H9 (cell line): ENCODE data around the gene LRRC70. TPM values are rescaled to one million over a fixed set of nuclear protein-coding genes. Genes with fewer than 3 reads are reported as not detected.

Experiments
- DNase-seq: peaks from one replicate; pipeline ENCODE4 v3.0.0-alpha.2; 2017
- H2AFZ ChIP-seq: one replicate; pipeline ENCODE4 v1.6.1; 2013; ENCODE audit warnings: mild to moderate bottlenecking, low read length, control low read depth, moderate library complexity
- H2AK5ac ChIP-seq: 2 replicates; pipeline ENCODE4 v1.6.1; 2013; ENCODE audit warnings: low read length, control low read depth, mixed read lengths; ENCODE audit not compliant: insufficient read length
- H2BK120ac ChIP-seq: one replicate; pipeline ENCODE4 v1.6.1; 2013; ENCODE audit warnings: low read depth, mild to moderate bottlenecking, low read length, control low read depth, inconsistent platforms; ENCODE audit not compliant: poor library complexity, severe bottlenecking
- H2BK12ac ChIP-seq: 2 replicates; pipeline ENCODE4 v1.6.1; 2013; ENCODE audit warnings: low read length, control low read depth, mixed read lengths, low read depth; ENCODE audit not compliant: insufficient read length
- H2BK15ac ChIP-seq: 2 replicates; pipeline ENCODE4 v1.6.1; 2013; ENCODE audit warnings: low read depth, low read length, control low read depth
- H2BK20ac ChIP-seq: one replicate; pipeline ENCODE4 v1.6.1; 2013; ENCODE audit warnings: low read depth, mild to moderate bottlenecking, low read length, control low read depth, inconsistent platforms; ENCODE audit not compliant: poor library complexity, severe bottlenecking
- H2BK5ac ChIP-seq: 2 replicates; pipeline ENCODE4 v1.6.1; 2013; ENCODE audit warnings: low read length, control low read depth, mixed read lengths; ENCODE audit not compliant: insufficient read length
- H3K14ac ChIP-seq: 2 replicates; pipeline ENCODE4 v1.6.1; 2013; ENCODE audit warnings: low read length, control low read depth; ENCODE audit not compliant: insufficient read depth
- H3K18ac ChIP-seq: 2 replicates; pipeline ENCODE4 v1.6.1; 2013; ENCODE audit warnings: low read depth, mild to moderate bottlenecking, mixed read lengths, low read length, control low read depth; ENCODE audit not compliant: insufficient read length
- H3K23ac ChIP-seq: 2 replicates; pipeline ENCODE4 v1.6.1; 2013; ENCODE audit warnings: low read length, control low read depth, mixed read lengths, low read depth; ENCODE audit not compliant: insufficient read length
- H3K23me2 ChIP-seq: 2 replicates; pipeline ENCODE4 v1.6.1; 2013; ENCODE audit warnings: low read depth, mild to moderate bottlenecking, mixed read lengths, low read length, control low read depth; ENCODE audit not compliant: insufficient read length, poor library complexity, severe bottlenecking
- H3K27ac ChIP-seq: 2 replicates; pipeline ENCODE4 v1.5.1; 2013; ENCODE audit warnings: low read length, control low read depth, mixed read lengths, low read depth; ENCODE audit not compliant: insufficient read length
- H3K27me3 ChIP-seq: 2 replicates; pipeline ENCODE4 v1.6.1; 2013; ENCODE audit warnings: low read length, control low read depth, inconsistent platforms; ENCODE audit not compliant: insufficient read depth
- H3K4ac ChIP-seq: 2 replicates; pipeline ENCODE4 v1.6.1; 2013; ENCODE audit warnings: low read depth, mild to moderate bottlenecking, control low read depth, inconsistent platforms, low read length, moderate library complexity
- H3K4me1 ChIP-seq: 2 replicates; pipeline ENCODE4 v1.6.1; 2013; ENCODE audit warnings: low read length, control low read depth, inconsistent platforms; ENCODE audit not compliant: insufficient read depth
- H3K4me2 ChIP-seq: 2 replicates; pipeline ENCODE4 v1.6.1; 2013; ENCODE audit warnings: low read length, control low read depth, mixed read lengths; ENCODE audit not compliant: insufficient read length, insufficient read depth
- H3K56ac ChIP-seq: 2 replicates; pipeline ENCODE4 v1.6.1; 2013; ENCODE audit warnings: low read depth, mild to moderate bottlenecking, mixed read lengths, low read length, control low read depth; ENCODE audit not compliant: insufficient read length
- H3K79me1 ChIP-seq: 2 replicates; pipeline ENCODE4 v1.6.1; 2013; ENCODE audit warnings: low read depth, mild to moderate bottlenecking, moderate library complexity, low read length, control low read depth, inconsistent platforms; ENCODE audit not compliant: insufficient read depth, poor library complexity, severe bottlenecking
- H3K79me2 ChIP-seq: 2 replicates; pipeline ENCODE4 v1.6.1; 2013; ENCODE audit warnings: low read length, control low read depth, inconsistent platforms; ENCODE audit not compliant: insufficient read depth
- H3K9ac ChIP-seq: 2 replicates; pipeline ENCODE4 v1.6.1; 2013; ENCODE audit warnings: low read length, control low read depth, mixed read lengths; ENCODE audit not compliant: insufficient read length; ENCODE audit errors: extremely low read depth
- H3K9me3 ChIP-seq: one replicate; pipeline ENCODE4 v1.6.1; 2013; ENCODE audit warnings: low read depth, low read length, inconsistent platforms; ENCODE audit not compliant: control insufficient read depth
- H3T11ph ChIP-seq: one replicate; pipeline ENCODE4 v1.6.1; 2013; ENCODE audit warnings: mild to moderate bottlenecking, low read length, control low read depth, inconsistent platforms
- H4K20me1 ChIP-seq: one replicate; pipeline ENCODE4 v1.6.1; 2013; ENCODE audit not compliant: control insufficient read depth, insufficient read length, insufficient read depth
- H4K5ac ChIP-seq: 2 replicates; pipeline ENCODE4 v1.6.1; 2013; ENCODE audit warnings: low read depth, mild to moderate bottlenecking, mixed read lengths, low read length, control low read depth; ENCODE audit not compliant: insufficient read length
- H4K8ac ChIP-seq: replicated peaks from 2 replicates; pipeline ENCODE4 v1.6.1; 2013; ENCODE audit warnings: low read length, control low read depth, mixed read lengths, low read depth; ENCODE audit not compliant: insufficient read length
- H4K91ac ChIP-seq: 2 replicates; pipeline ENCODE4 v1.6.1; 2013; ENCODE audit warnings: low read depth, mild to moderate bottlenecking, moderate library complexity, mixed read lengths, low read length, control low read depth; ENCODE audit not compliant: insufficient read length
- H3K27ac Mint-ChIP-seq, 3 experiments: 2 replicates in 2 of 3; 3 replicates in 1 of 3; pipeline ENCODE4 v1.8.0; 2020 to 2021; ENCODE audit warnings: mixed read lengths in 3 of 3, mild to moderate bottlenecking in 1 of 3, moderate library complexity in 1 of 3
- H3K27me3 Mint-ChIP-seq: 2 replicates; pipeline ENCODE4 v1.8.0; 2021; ENCODE audit warnings: low read depth, mild to moderate bottlenecking, moderate library complexity, mixed read lengths
- H3K36me3 Mint-ChIP-seq, 3 experiments: 2 replicates in 2 of 3; 3 replicates in 1 of 3; pipeline ENCODE4 v1.8.0; 2020 to 2021; ENCODE audit warnings: low read depth in 3 of 3, mixed read lengths in 3 of 3; ENCODE audit not compliant: insufficient read depth in 1 of 3
- H3K4me1 Mint-ChIP-seq, 2 experiments: 2 replicates each; pipeline ENCODE4 v1.8.0; 2020; ENCODE audit warnings: mixed read lengths in 2 of 2
- H3K4me3 Mint-ChIP-seq, 2 experiments: 2 replicates in 1 of 2; 3 replicates in 1 of 2; pipeline ENCODE4 v1.8.0; 2020 to 2021; ENCODE audit warnings: mild to moderate bottlenecking in 2 of 2, mixed read lengths in 2 of 2, moderate library complexity in 1 of 2
- H3K9me3 Mint-ChIP-seq, 2 experiments: 2 replicates in 1 of 2; 3 replicates in 1 of 2; pipeline ENCODE4 v1.8.0; 2020; ENCODE audit warnings: mild to moderate bottlenecking in 2 of 2, mixed read lengths in 2 of 2, moderate library complexity in 1 of 2
- CTCF ChIP-seq: fragments of 200-600 bp; sonication (generic); conservative IDR thresholded peaks from 3 replicates; pipeline ENCODE4 v1.8.0; 2021; ENCODE audit warnings: antibody characterized with exemption, mild to moderate bottlenecking
- WGBS: extraction: QIAGEN DNeasy Blood & Tissue Kit; methylation state at CpG from one replicate; pipeline ENCODE4 v1.1.7; 2013; ENCODE audit warnings: missing lambda C conversion rate, low lambda C conversion rate, mixed read lengths; ENCODE audit not compliant: insufficient read length; ENCODE audit errors: extremely low coverage; 5-methylcytosine and 5-hydroxymethylcytosine counted together
- total RNA-seq: library from RNA; stranded (reverse); gene quantifications from 2 replicates; pipeline ENCODE4 v1.2.1, GENCODE V29; 2021

The LRRC70 gene
- total RNA-seq, 1 experiment from 2014 or later = 1.1 TPM

DNA sequence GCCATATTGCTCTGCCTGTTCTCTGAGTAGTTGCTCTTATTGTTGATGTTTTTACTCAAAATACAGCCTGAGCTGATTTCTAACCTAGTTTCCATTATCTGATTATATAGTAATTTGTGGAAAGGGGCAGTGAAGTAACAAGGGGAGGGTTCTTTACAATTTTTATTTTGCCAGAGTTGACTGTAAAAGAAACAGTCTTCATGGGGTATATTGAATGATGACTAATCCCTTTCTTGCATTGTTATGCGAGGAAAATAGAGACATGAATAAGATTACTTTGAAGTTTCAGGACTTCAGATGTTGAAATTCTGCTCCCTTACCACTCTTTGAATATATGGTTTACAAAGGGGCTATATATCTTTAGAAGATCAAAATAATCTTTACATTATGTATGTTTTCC, 9.1 kb upstream of the LRRC70 start:
- H2BK20ac ChIP-seq = no peak overlapping the region
- H2BK15ac ChIP-seq = no peak overlapping the region
- H3K27ac Mint-ChIP-seq = peak overlapping the region; percentile 50 to 69 (median 54); a peak in 6 of 7 replicates
- no peak overlapping the region for H3K56ac ChIP-seq
- no peak overlapping the region for H3T11ph ChIP-seq
- H4K91ac ChIP-seq = no peak overlapping the region
- H3K79me2 ChIP-seq = no peaks in the 10 kb centered on the region
- no peaks in the 10 kb centered on the region for H3K23me2 ChIP-seq
- H2AK5ac ChIP-seq = no peak overlapping the region
- H3K9ac ChIP-seq = no peak overlapping the region
- no peak overlapping the region for H3K4ac ChIP-seq
- no peaks in the 10 kb centered on the region for H3K9me3 ChIP-seq
- no peak overlapping the region for H2BK5ac ChIP-seq
- no peak overlapping the region for H3K4me2 ChIP-seq
- H2BK120ac ChIP-seq = no peak overlapping the region
- no peak for DNase-seq
- no peak overlapping the region for H2BK12ac ChIP-seq
- H4K5ac ChIP-seq = no peak overlapping the region
- no peaks in the 10 kb centered on the region for H3K79me1 ChIP-seq
- no peaks in the 10 kb centered on the region; the same call in 1 of the 2 replicates for H3K4me1 ChIP-seq
- H3K9me3 Mint-ChIP-seq = peaks cover 18 to 21% of the 10 kb centered on the region in 2 experiments
- no peak overlapping the region for H3K4me3 Mint-ChIP-seq
- H4K20me1 ChIP-seq = no peaks in the 10 kb centered on the region
- no peaks in the 10 kb centered on the region for H3K27me3 Mint-ChIP-seq
- H3K14ac ChIP-seq = no peak overlapping the region
- H3K27me3 ChIP-seq = no peaks in the 10 kb centered on the region
- H3K36me3 Mint-ChIP-seq = peaks cover 32 to 38% (median 37%) of the 10 kb centered on the region in 3 experiments
- no peak overlapping the region for H2AFZ ChIP-seq
- peaks cover 13% of the 10 kb centered on the region in 2 experiments for H3K4me1 Mint-ChIP-seq
- TF ChIP-seq CTCF = no peak
- no peak overlapping the region for H3K23ac ChIP-seq
- no CpG with 5 or more reads among the region's 1 CpG for WGBS
- no peak overlapping the region for H4K8ac ChIP-seq
- H3K18ac ChIP-seq = no peak overlapping the region
- H3K27ac ChIP-seq = peak overlapping the region; percentile 34
